HepG2 (cell line): ENCODE data around the gene THEMIS. TPM values are rescaled to one million over a fixed set of nuclear protein-coding genes. Genes with fewer than 3 reads are reported as not detected.

Experiments used
- ATAC-seq: fragments of 200-7000 bp; cut with Tn5 transposase; 3 replicates; pipeline ENCODE4 v1.9.1; 2020; ENCODE audit warnings: mild to moderate bottlenecking, moderate library complexity
- BruUV-seq: library from RNA; stranded (reverse); fragments of 400-500 nt; replicated peaks from 2 replicates; lab custom pipeline; 2021; lab: Mats Ljungman, UMichigan
- CTCF ChIA-PET: fragments of 300-600 bp; formaldehyde crosslinking; extraction: SDS; loops from one replicate; lab custom pipeline; 2021; ENCODE audit warnings: low total read pairs, inconsistent platforms, low intra/inter-chr PET ratio; lab: Yijun Ruan, JAX
- POLR2A ChIA-PET: fragments of 350-600 bp; sonication (Branson Sonifier 250); formaldehyde crosslinking; loops from one replicate; lab custom pipeline; 2020; ENCODE audit warnings: antibody characterized with exemption, inconsistent platforms; lab: Yijun Ruan, JAX
- DNase-seq: peaks from one replicate; pipeline ENCODE4 v3.0.0-alpha.2; 2015; ENCODE audit warnings: low spot score
- FAIRE-seq: peaks from 3 replicates; lab custom pipeline; 2011; peaks lifted over from hg19 to GRCh38; lab: Jason Lieb, UNC
- H2AFZ ChIP-seq: one replicate; pipeline ENCODE4 v1.6.1; 2011; ENCODE audit warnings: low read length, inconsistent platforms
- H3K27ac ChIP-seq: fragments of 300-600 bp; 3 replicates; pipeline ENCODE4 v1.8.0; 2011; ENCODE audit warnings: mixed run types, mild to moderate bottlenecking, mixed read lengths, low read length, inconsistent platforms; ENCODE audit not compliant: insufficient read depth; ENCODE audit errors: extremely low read length
- H3K27me3 ChIP-seq, 2 experiments: fragments of 200-600 bp in 1 of 2; 2 replicates in 1 of 2; 3 replicates in 1 of 2; pipeline versions ENCODE4 v1.6.0 to v1.8.0; 2011; ENCODE audit warnings: low read length in 2 of 2, mild to moderate bottlenecking in 2 of 2, moderate library complexity in 2 of 2, inconsistent platforms in 1 of 2; ENCODE audit not compliant: insufficient read depth in 2 of 2, control insufficient read depth in 1 of 2
- H3K36me3 ChIP-seq, 2 experiments: fragments of 200-600 bp in 1 of 2; replicated peaks in 1 of 2; 2 replicates in 1 of 2; 3 replicates in 1 of 2; pipeline versions ENCODE4 v1.5.1 to v1.8.0; 2011; ENCODE audit warnings: low read length in 2 of 2, inconsistent platforms in 1 of 2; ENCODE audit not compliant: insufficient read depth in 2 of 2, control insufficient read depth in 1 of 2
- H3K4me1 ChIP-seq: 2 replicates; pipeline ENCODE4 v1.5.1; 2012; ENCODE audit warnings: low read length, inconsistent platforms; ENCODE audit not compliant: insufficient read depth
- H3K4me2 ChIP-seq: 2 replicates; pipeline ENCODE4 v1.6.0; 2011; ENCODE audit warnings: low read depth, low read length, inconsistent platforms
- H3K4me3 ChIP-seq, 3 experiments: fragments of 200-600 bp in 1 of 3; sonication (generic), shearing (Covaris generic) in 1 of 3; replicated peaks in 1 of 3; 2 replicates each; pipeline ENCODE4 v1.5.1; 2011 to 2016; ENCODE audit warnings: low read length in 3 of 3, inconsistent platforms in 2 of 3, low read depth in 2 of 3, mild to moderate bottlenecking in 2 of 3, control low read depth in 1 of 3, mixed read lengths in 1 of 3; ENCODE audit not compliant: insufficient read depth in 1 of 3
- H3K79me2 ChIP-seq: one replicate; pipeline ENCODE4 v1.6.1; 2011; ENCODE audit warnings: low read length, inconsistent platforms; ENCODE audit not compliant: insufficient read depth
- H3K9ac ChIP-seq: 2 replicates; pipeline ENCODE4 v1.6.0; 2011; ENCODE audit warnings: mild to moderate bottlenecking, low read depth, low read length, inconsistent platforms; ENCODE audit not compliant: insufficient read depth
- H3K9me3 ChIP-seq: 2 replicates; pipeline ENCODE4 v1.5.1; 2012; ENCODE audit warnings: mild to moderate bottlenecking, low read length
- H4K20me1 ChIP-seq: 2 replicates; pipeline ENCODE4 v1.6.0; 2011; ENCODE audit warnings: inconsistent platforms, mild to moderate bottlenecking, low read length, moderate library complexity; ENCODE audit not compliant: insufficient read depth
- MATR3 ChIP-seq: sonication (generic); formaldehyde crosslinking; IDR thresholded peaks from 2 replicates; pipeline ENCODE4 v1.4.0; 2020; ENCODE audit warnings: missing genetic modification reagents
- ZBTB8A ChIP-seq: sonication (generic); formaldehyde crosslinking; IDR thresholded peaks from 2 replicates; pipeline ENCODE4 v1.4.0; 2020; ENCODE audit warnings: mild to moderate bottlenecking, low read depth, missing genetic modification reagents, borderline replicate concordance
- ZNF468 ChIP-seq: sonication (generic); formaldehyde crosslinking; IDR thresholded peaks from 2 replicates; pipeline ENCODE4 v1.8.0; 2022; ENCODE audit warnings: mild to moderate bottlenecking, moderate library complexity, missing genetic modification reagents
- WGBS: methylation state at CpG from one replicate; pipeline ENCODE4 v1.1.6; 2017; ENCODE audit warnings: low lambda C conversion rate; 5-methylcytosine and 5-hydroxymethylcytosine counted together
- in situ Hi-C: cut with HindIII; loops from 2 replicates; pipeline ENCODE4 v1.10.0; 2017; ENCODE audit warnings: low pct_unique_long_range_greater_than_20kb; ENCODE audit not compliant: extremely low pct_ligation_motif_present
- intact Hi-C: fragments of 100-400 bp; cut with micrococcal nuclease; formaldehyde crosslinking; loops from one replicate; pipeline ENCODE4 v1.10.0; 2022; ENCODE audit not compliant: unreplicated experiment
- polyA plus RNA-seq, 8 experiments: library from polyadenylated mRNA; depleted of rRNA in 3 of 8; stranded (reverse) in 7 of 8; unstranded in 1 of 8; fragments of >200 nt; fragmentation: Illumina TruSeq in 4 of 8; extraction: Trizol in 4 of 8; gene quantifications; 2 replicates each; pipeline versions ENCODE4 v1.2.1 to v1.2.3, GENCODE V29; 2011 to 2016; ENCODE audit warnings: low read depth in 4 of 8, missing spikeins in 1 of 8, mixed read lengths in 1 of 8; ENCODE audit not compliant: insufficient read depth in 1 of 8
- total RNA-seq, 5 experiments: library from RNA; depleted of rRNA; stranded (reverse); fragments of >200 nt; fragmentation: Illumina TruSeq; extraction: Trizol; gene quantifications; 2 replicates each; pipeline ENCODE4 v1.2.3, GENCODE V29; 2016; ENCODE audit warnings: low read depth in 1 of 5
- TF ChIP-seq, protein P1 (sequence below): sonication (generic); formaldehyde crosslinking; IDR thresholded peaks from 2 replicates; pipeline ENCODE4 v1.4.0; 2020; ENCODE audit warnings: missing genetic modification reagents, low read depth, mild to moderate bottlenecking, borderline replicate concordance
- TF ChIP-seq, protein P2 (sequence below): sonication (generic); formaldehyde crosslinking; IDR thresholded peaks from 2 replicates; pipeline ENCODE4 v1.8.0; 2022; ENCODE audit warnings: mild to moderate bottlenecking, missing genetic modification reagents, moderate library complexity
- TF ChIP-seq, protein P3 (sequence below): sonication (generic); formaldehyde crosslinking; IDR thresholded peaks from 2 replicates; pipeline ENCODE4 v1.5.1; 2020; ENCODE audit warnings: missing genetic modification reagents, mild to moderate bottlenecking, borderline replicate concordance

The THEMIS gene
- total and polyA plus RNA-seq, 2 of the 13 experiments (the other 11 are each of a cell fraction or from before 2014, with no cell fraction given) = not detected

DNA sequence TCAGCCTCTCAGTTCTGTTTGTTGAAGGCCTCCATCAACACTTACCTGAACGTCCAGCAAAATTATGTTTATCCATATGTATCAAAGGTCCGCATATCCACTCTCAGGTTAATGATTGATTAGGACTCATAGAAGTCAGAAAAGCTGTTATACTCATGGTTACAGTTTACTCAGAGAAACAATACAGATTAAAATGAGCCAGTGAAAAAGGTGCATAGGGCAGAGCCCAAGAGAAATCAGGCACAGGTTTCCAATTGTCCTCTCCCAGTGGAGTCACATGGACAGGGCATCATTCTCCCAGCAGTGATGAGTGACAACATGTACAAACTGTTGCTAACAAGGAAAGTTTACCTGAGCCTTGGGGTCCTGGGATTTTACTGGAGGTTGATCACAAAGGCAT lies 36.2 kb downstream of the THEMIS start (continued):
- TF ChIP-seq, protein P1, sequence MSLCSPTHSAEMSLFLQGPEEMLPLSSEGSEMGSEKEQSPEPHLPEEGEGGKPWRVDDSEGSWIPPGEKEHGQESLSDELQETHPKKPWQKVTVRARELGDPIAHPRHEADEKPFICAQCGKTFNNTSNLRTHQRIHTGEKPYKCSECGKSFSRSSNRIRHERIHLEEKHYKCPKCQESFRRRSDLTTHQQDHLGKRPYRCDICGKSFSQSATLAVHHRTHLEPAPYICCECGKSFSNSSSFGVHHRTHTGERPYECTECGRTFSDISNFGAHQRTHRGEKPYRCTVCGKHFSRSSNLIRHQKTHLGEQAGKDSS (CRISPR knock-in tag) = no peak

DNA sequence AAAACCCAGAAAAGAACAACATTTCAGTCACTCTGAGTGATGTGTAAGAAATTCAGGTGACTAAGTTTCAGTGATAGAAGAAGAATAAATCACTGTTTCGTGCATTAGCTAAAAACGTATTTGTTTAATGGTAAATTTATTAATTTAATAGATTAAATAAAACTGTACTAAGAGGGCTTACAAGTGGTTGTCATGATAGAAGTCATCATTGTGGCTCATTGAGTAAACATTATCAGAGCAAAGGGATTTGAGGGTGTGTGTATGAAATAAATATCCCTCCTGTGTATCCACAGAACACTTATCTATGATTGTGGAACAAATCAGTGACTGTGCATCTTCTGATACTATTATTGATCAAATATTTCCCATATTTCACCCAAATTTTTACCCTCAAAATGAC lies 40.1 kb downstream of the THEMIS start:
- Histone ChIP-seq H4K20me1 (no peaks in the 10 kb centered on the region), H3K79me2 (no peaks in the 10 kb centered on the region), H3K36me3 (no peaks in the 10 kb centered on the region), H3K9me3 (no peaks in the 10 kb centered on the region), H2AFZ (no peak overlapping the region), H3K4me1 (peaks cover 10% of the 10 kb centered on the region), H3K27ac (no peak overlapping the region), H3K4me3 (no peak overlapping the region), H3K27me3 (no peaks in the 10 kb centered on the region), H3K9ac (no peak overlapping the region), H3K4me2 (no peak overlapping the region)
- in situ Hi-C loops = loop anchor here (10.0 kb wide), 1 partner anchor 674 kb away; no protein-coding TSS in a partner anchor
- ATAC-seq (no peak), FAIRE-seq (no peak), DNase-seq (no peak)
- ChIA-PET CTCF (no interaction called here), POLR2A (no interaction called here)
- intact Hi-C loops = no loop called here
- TF ChIP-seq, protein P2, sequence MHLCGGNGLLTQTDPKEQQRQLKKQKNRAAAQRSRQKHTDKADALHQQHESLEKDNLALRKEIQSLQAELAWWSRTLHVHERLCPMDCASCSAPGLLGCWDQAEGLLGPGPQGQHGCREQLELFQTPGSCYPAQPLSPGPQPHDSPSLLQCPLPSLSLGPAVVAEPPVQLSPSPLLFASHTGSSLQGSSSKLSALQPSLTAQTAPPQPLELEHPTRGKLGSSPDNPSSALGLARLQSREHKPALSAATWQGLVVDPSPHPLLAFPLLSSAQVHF (CRISPR knock-in tag) = no peak
- TF ChIP-seq, protein P3, sequence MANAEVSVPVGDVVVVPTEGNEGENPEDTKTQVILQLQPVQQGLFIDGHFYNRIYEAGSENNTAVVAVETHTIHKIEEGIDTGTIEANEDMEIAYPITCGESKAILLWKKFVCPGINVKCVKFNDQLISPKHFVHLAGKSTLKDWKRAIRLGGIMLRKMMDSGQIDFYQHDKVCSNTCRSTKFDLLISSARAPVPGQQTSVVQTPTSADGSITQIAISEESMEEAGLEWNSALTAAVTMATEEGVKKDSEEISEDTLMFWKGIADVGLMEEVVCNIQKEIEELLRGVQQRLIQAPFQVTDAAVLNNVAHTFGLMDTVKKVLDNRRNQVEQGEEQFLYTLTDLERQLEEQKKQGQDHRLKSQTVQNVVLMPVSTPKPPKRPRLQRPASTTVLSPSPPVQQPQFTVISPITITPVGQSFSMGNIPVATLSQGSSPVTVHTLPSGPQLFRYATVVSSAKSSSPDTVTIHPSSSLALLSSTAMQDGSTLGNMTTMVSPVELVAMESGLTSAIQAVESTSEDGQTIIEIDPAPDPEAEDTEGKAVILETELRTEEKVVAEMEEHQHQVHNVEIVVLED (CRISPR knock-in tag) = no peak
- no peak for TF ChIP-seq MATR3 (CRISPR knock-in tag)
- TF ChIP-seq ZBTB8A (CRISPR knock-in tag) = no peak
- no peak for TF ChIP-seq ZNF468 (CRISPR knock-in tag)
- WGBS = 2% methylated on average over 2 of the region's 2 CpGs
- BruUV-seq = no TSS peak
